DOHH2 (cell line): Measurements from ENCODE around the gene SLC48A1.

Experiments
- EZH2phosphoT487 ChIP-seq: fragments of 200-600 bp; sonication (generic); IDR thresholded peaks from 2 replicates; pipeline ENCODE4 v1.6.1; 2017; ENCODE audit warnings: borderline replicate concordance, mild to moderate bottlenecking, antibody characterized with exemption, low read length, moderate library complexity, mixed read lengths
- TF ChIP-seq, protein P1 (sequence below): fragments of 200-600 bp; sonication (generic); IDR thresholded peaks from one replicate; pipeline ENCODE4 v1.5.1; 2014; ENCODE audit warnings: antibody characterized with exemption, mild to moderate bottlenecking, low read depth, low read length; ENCODE audit not compliant: poor library complexity, severe bottlenecking

GRCh38 chr12:47750229-47750798 is 22.7 kb upstream of the SLC48A1 start:
- TF ChIP-seq, protein P1, sequence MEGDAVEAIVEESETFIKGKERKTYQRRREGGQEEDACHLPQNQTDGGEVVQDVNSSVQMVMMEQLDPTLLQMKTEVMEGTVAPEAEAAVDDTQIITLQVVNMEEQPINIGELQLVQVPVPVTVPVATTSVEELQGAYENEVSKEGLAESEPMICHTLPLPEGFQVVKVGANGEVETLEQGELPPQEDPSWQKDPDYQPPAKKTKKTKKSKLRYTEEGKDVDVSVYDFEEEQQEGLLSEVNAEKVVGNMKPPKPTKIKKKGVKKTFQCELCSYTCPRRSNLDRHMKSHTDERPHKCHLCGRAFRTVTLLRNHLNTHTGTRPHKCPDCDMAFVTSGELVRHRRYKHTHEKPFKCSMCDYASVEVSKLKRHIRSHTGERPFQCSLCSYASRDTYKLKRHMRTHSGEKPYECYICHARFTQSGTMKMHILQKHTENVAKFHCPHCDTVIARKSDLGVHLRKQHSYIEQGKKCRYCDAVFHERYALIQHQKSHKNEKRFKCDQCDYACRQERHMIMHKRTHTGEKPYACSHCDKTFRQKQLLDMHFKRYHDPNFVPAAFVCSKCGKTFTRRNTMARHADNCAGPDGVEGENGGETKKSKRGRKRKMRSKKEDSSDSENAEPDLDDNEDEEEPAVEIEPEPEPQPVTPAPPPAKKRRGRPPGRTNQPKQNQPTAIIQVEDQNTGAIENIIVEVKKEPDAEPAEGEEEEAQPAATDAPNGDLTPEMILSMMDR: no peak
- no peak for TF ChIP-seq EZH2phosphoT487
